GM12878 (cell line): ENCODE measurements around the gene KIAA1217. TPM values are rescaled to one million over a fixed set of nuclear protein-coding genes. Genes with fewer than 3 reads are reported as not detected.
A peak's percentile ranks its signal among the peaks of the same experiment; 100 is the strongest.

Experiments
- ATAC-seq: fragments of 200-7000 bp; cut with Tn5 transposase; 3 replicates; pipeline ENCODE4 v1.9.1; 2020; ENCODE audit warnings: mild to moderate bottlenecking, moderate library complexity
- BruUV-seq: library from RNA; stranded (reverse); fragments of 400-500 nt; replicated peaks from 2 replicates; lab custom pipeline; 2021; lab: Mats Ljungman, UMichigan
- CTCF ChIA-PET: fragments of 300-600 bp; sonication (Branson Sonifier 250); formaldehyde crosslinking; extraction: SDS; loops from one replicate; lab custom pipeline; 2021; ENCODE audit warnings: inconsistent platforms; lab: Yijun Ruan, JAX
- POLR2A ChIA-PET: fragments of 350-600 bp; formaldehyde crosslinking; extraction: SDS; loops from one replicate; lab custom pipeline; 2021; ENCODE audit warnings: inconsistent platforms; lab: Charles Lee
- RAD21 ChIA-PET: fragments of 300-600 bp; sonication (Branson Sonifier 250); formaldehyde crosslinking; loops from one replicate; lab custom pipeline; 2023; ENCODE audit warnings: antibody characterized with exemption; ENCODE audit not compliant: unreplicated experiment; lab: Charles Lee
- SMC1A ChIA-PET: fragments of 300-600 bp; sonication (Branson Sonifier 250); formaldehyde crosslinking; loops from one replicate; lab custom pipeline; 2023; ENCODE audit not compliant: unreplicated experiment, uncharacterized antibody; lab: Charles Lee
- DNase-seq: peaks from one replicate; pipeline ENCODE4 v3.0.0-alpha.2; 2011; ENCODE audit warnings: low read depth, low spot score
- FAIRE-seq: peaks from 3 replicates; lab custom pipeline; 2011; peaks lifted over from hg19 to GRCh38; lab: Jason Lieb, UNC
- H2AFZ ChIP-seq: 2 replicates; pipeline ENCODE4 v1.6.0; 2011; ENCODE audit warnings: low read depth, low read length, control low read depth; ENCODE audit not compliant: control insufficient read depth
- H3K27ac ChIP-seq: 2 replicates; pipeline ENCODE4 v1.5.1; 2011; ENCODE audit warnings: control low read depth; ENCODE audit not compliant: control insufficient read depth, insufficient read depth
- H3K27me3 ChIP-seq, 2 experiments: replicated peaks in 1 of 2; 2 replicates each; pipeline versions ENCODE4 v1.6.0 to v1.6.1; 2011; ENCODE audit warnings: low read length in 1 of 2; ENCODE audit not compliant: control insufficient read depth in 2 of 2, insufficient read depth in 2 of 2
- H3K36me3 ChIP-seq, 2 experiments: 2 replicates each; pipeline ENCODE4 v1.5.1; 2011; ENCODE audit warnings: low read length in 1 of 2; ENCODE audit not compliant: control insufficient read depth in 2 of 2, insufficient read depth in 2 of 2
- H3K4me1 ChIP-seq: 2 replicates; pipeline ENCODE4 v1.6.1; 2011; ENCODE audit warnings: mild to moderate bottlenecking, low read length, moderate library complexity, mixed read lengths; ENCODE audit not compliant: control insufficient read depth, insufficient read depth
- H3K4me2 ChIP-seq: 2 replicates; pipeline ENCODE4 v1.6.0; 2011; ENCODE audit warnings: control low read depth; ENCODE audit not compliant: control insufficient read depth, insufficient read depth
- H3K4me3 ChIP-seq: fragments of 200-600 bp; sonication (generic); 2 replicates; pipeline ENCODE4 v1.5.1; 2016
- H3K79me2 ChIP-seq: 2 replicates; pipeline ENCODE4 v1.6.0; 2011; ENCODE audit warnings: low read length; ENCODE audit not compliant: control insufficient read depth, insufficient read depth
- H3K9ac ChIP-seq: 2 replicates; pipeline ENCODE4 v1.8.0; 2011; ENCODE audit warnings: low read length, control low read depth, mixed read lengths; ENCODE audit not compliant: control insufficient read depth, insufficient read depth
- H3K9me3 ChIP-seq: replicated peaks from 3 replicates; pipeline ENCODE4 v1.5.1; 2011; ENCODE audit warnings: mild to moderate bottlenecking, low read length; ENCODE audit not compliant: control insufficient read depth, insufficient read depth
- H4K20me1 ChIP-seq: 2 replicates; pipeline ENCODE4 v1.6.0; 2011; ENCODE audit not compliant: control insufficient read depth, insufficient read depth
- ATF7 ChIP-seq: fragments of 450-650 bp; IDR thresholded peaks from 2 replicates; pipeline ENCODE4 v1.6.1; 2016; ENCODE audit warnings: low read depth, mild to moderate bottlenecking
- POU2F2 ChIP-seq: IDR thresholded peaks from 3 replicates; pipeline ENCODE4 v1.6.1; 2011; ENCODE audit warnings: low read depth, mild to moderate bottlenecking, low read length, borderline replicate concordance
- RAD21 ChIP-seq: IDR thresholded peaks from 2 replicates; pipeline ENCODE4 v1.6.1; 2011; ENCODE audit warnings: mild to moderate bottlenecking, low read depth, low read length, moderate library complexity; ENCODE audit not compliant: insufficient read depth
- WGBS: methylation state at CpG from one replicate; pipeline ENCODE4 v1.1.6; 2016; ENCODE audit warnings: low lambda C conversion rate; ENCODE audit not compliant: insufficient replicate concordance, insufficient coverage; ENCODE audit errors: missing lambda C conversion rate; 5-methylcytosine and 5-hydroxymethylcytosine counted together
- in situ Hi-C: fragments of 300-500 bp; cut with MboI; formaldehyde crosslinking; loops from 9 replicates; pipeline ENCODE4 v1.14.3; 2018; ENCODE audit warnings: mixed read lengths
- intact Hi-C: fragments of 100-400 bp; cut with micrococcal nuclease; formaldehyde crosslinking; loops from one replicate; pipeline ENCODE4 v1.14.2; 2022; ENCODE audit not compliant: unreplicated experiment
- polyA plus RNA-seq, 11 experiments: library from polyadenylated mRNA; depleted of rRNA in 4 of 11; unstranded in 6 of 11; stranded (reverse) in 5 of 11; fragments of >200 nt; fragmentation: Nextera tagmentation in 4 of 11; fragmentation: Illumina TruSeq in 1 of 11; extraction: Ambion mirVana in 4 of 11; extraction: Trizol in 1 of 11; gene quantifications; 1 replicate in 1 of 11; 2 replicates in 10 of 11; pipeline versions ENCODE4 v1.2.1 to v1.2.3, GENCODE V29; 2011 to 2016; ENCODE audit warnings: inconsistent platforms in 2 of 11, missing spikeins in 2 of 11, low read depth in 1 of 11
- total RNA-seq, 4 experiments: library from RNA; depleted of rRNA in 3 of 4; stranded (reverse); fragments of >200 nt in 3 of 4; fragmentation: Illumina TruSeq in 1 of 4; extraction: Trizol in 1 of 4; gene quantifications; 2 replicates each; pipeline versions ENCODE4 v1.2.1 to v1.2.3, GENCODE V29; 2013 to 2021
- TF ChIP-seq, protein P1 (sequence below), 3 experiments: IDR thresholded peaks in 2 of 3; conservative IDR thresholded peaks in 1 of 3; 2 replicates each; pipeline ENCODE4 v1.5.1; 2011; ENCODE audit warnings: low read depth in 3 of 3, low read length in 3 of 3, mild to moderate bottlenecking in 3 of 3, control low read depth in 2 of 3, moderate library complexity in 2 of 3, inconsistent platforms in 1 of 3, mixed read lengths in 1 of 3; ENCODE audit not compliant: control insufficient read depth in 2 of 3, insufficient read depth in 1 of 3; ENCODE audit errors: extremely low read depth in 1 of 3

KIAA1217 gene
- total and polyA plus RNA-seq, 10 of the 15 experiments (the other 5 are each of a cell fraction or from before 2014, with no cell fraction given) = 0.57 to 3.8 (median 2.1) TPM

DNA sequence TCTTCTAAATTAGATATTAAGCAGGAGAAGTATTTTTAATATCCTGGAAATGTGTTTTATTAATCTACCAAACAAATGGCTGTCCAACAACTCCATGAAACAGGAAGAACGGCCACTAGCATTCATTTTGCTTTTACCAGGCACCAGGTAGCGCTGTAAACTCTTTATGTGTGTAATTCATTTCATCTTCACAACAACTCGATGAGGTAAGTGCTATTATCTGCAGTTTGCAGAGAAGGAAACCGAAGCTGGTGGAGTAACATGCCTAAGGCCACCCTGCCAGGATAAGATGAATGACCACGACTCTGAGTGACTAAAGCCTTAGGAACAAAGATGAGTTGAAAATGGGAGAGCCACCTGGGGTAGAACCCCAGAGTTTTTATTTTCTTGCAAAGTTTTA lies 101.2 kb downstream of the KIAA1217 start:
- SMC1A ChIA-PET = interaction anchor here (0.7 to 1.1 kb wide), 2 partner anchors 21 to 49 kb away, joined by 3 read pairs; no protein-coding TSS in a partner anchor
- H3K27me3 ChIP-seq = no peaks in the 10 kb centered on the region
- no peak overlapping the region for H3K27ac ChIP-seq
- no peak for DNase-seq
- no peak overlapping the region for H3K9ac ChIP-seq
- peak; percentile 49 for ATAC-seq
- no peaks in the 10 kb centered on the region for H3K79me2 ChIP-seq
- no peak overlapping the region for H2AFZ ChIP-seq
- no peak overlapping the region for H3K4me2 ChIP-seq
- no TSS peak for BruUV-seq
- no peaks in the 10 kb centered on the region for H4K20me1 ChIP-seq
- in situ Hi-C loops = no loop called here
- no peak for FAIRE-seq
- no peaks in the 10 kb centered on the region for H3K36me3 ChIP-seq
- RAD21 ChIA-PET = interaction anchor here (0.6 to 1.0 kb wide), 2 partner anchors 10 to 50 kb away, joined by 3 to 5 read pairs; no protein-coding TSS in a partner anchor
- CTCF ChIA-PET = interaction anchor here (1.2 kb wide), 1 partner anchor 47 kb away, joined by 3 read pairs; no protein-coding TSS in a partner anchor
- intact Hi-C loops = no loop called here
- no peaks in the 10 kb centered on the region for H3K4me1 ChIP-seq
- 18% methylated on average over 5 of the region's 5 CpGs for WGBS
- TF ChIP-seq, protein P1, sequence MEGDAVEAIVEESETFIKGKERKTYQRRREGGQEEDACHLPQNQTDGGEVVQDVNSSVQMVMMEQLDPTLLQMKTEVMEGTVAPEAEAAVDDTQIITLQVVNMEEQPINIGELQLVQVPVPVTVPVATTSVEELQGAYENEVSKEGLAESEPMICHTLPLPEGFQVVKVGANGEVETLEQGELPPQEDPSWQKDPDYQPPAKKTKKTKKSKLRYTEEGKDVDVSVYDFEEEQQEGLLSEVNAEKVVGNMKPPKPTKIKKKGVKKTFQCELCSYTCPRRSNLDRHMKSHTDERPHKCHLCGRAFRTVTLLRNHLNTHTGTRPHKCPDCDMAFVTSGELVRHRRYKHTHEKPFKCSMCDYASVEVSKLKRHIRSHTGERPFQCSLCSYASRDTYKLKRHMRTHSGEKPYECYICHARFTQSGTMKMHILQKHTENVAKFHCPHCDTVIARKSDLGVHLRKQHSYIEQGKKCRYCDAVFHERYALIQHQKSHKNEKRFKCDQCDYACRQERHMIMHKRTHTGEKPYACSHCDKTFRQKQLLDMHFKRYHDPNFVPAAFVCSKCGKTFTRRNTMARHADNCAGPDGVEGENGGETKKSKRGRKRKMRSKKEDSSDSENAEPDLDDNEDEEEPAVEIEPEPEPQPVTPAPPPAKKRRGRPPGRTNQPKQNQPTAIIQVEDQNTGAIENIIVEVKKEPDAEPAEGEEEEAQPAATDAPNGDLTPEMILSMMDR (IDR thresholded peaks at IDR 0.05 in 2 of 3, conservative IDR thresholded peaks at IDR 0.05 in 1 of 3; ENCODE audit: control insufficient read depth in 2 of 3, extremely low read depth in 1 of 3, insufficient read depth in 1 of 3, low read depth in 3 of 3, low read length in 3 of 3) = peak in 1 of 3 experiments; percentile 15; a peak in 2 of 6 replicates
- TF ChIP-seq ATF7 (0 out of 2 replicates have a peak, but pooled peaks have one; percentile 27), RAD21 (peak; percentile 35; the same call in 1 of the 2 replicates), POU2F2 (no peak)
- POLR2A ChIA-PET = no interaction called here
- no peaks in the 10 kb centered on the region for H3K9me3 ChIP-seq
- no peak overlapping the region for H3K4me3 ChIP-seq
